Hematopoietic multipotent progenitor cell (in vitro differentiated cells): ENCODE results near the gene CCDC54. TPM values are rescaled to one million over a fixed set of nuclear protein-coding genes. Genes with fewer than 3 reads are reported as not detected.

ENCODE experiments used
- DNase-seq, 3 donors: peaks; one replicate each; pipeline ENCODE4 v3.0.0-alpha.2; 2011 to 2015; ENCODE audit warnings: low read depth in 2 of 3, low spot score in 2 of 3
- total RNA-seq: library from RNA; depleted of rRNA; stranded (reverse); fragments of >200 nt; gene quantifications from one replicate; pipeline ENCODE4 v1.2.3, GENCODE V29; 2012

The CCDC54 gene
- total RNA-seq, 1 donor = not detected

- no peak for DNase-seq
Observed at GRCh38 chr3:107387555-107387954, 10.3 kb downstream of the CCDC54 start.

- DNase-seq = no peak
Observed at GRCh38 chr3:107392549-107393165, 15.4 kb downstream of the CCDC54 start.

- no peak for DNase-seq
Observed at GRCh38 chr3:107394502-107394901, 17.3 kb downstream of the CCDC54 start.

- DNase-seq = no peak
Observed at GRCh38 chr3:107395066-107395465, 17.8 kb downstream of the CCDC54 start.

- DNase-seq = no peak
Observed at GRCh38 chr3:107401301-107401700, 24.1 kb downstream of the CCDC54 start.

- no peak for DNase-seq
Observed at GRCh38 chr3:107402214-107402613, 25.0 kb downstream of the CCDC54 start.

- DNase-seq = no peak
Observed at GRCh38 chr3:107404727-107405469, 27.7 kb downstream of the CCDC54 start.

- no peak for DNase-seq
Observed at GRCh38 chr3:107407355-107407754, 30.1 kb downstream of the CCDC54 start.

GRCh38 chr3:107408513-107408912 lies 31.3 kb downstream of the CCDC54 start:
- DNase-seq = no peak

- DNase-seq = peak in 1 of 3 donors; percentile 38
Observed at GRCh38 chr3:107409365-107409764, 32.1 kb downstream of the CCDC54 start.

- no peak for DNase-seq
Observed at GRCh38 chr3:107410606-107411005, 33.4 kb downstream of the CCDC54 start.

- no peak for DNase-seq
Observed at GRCh38 chr3:107411056-107411455, 33.8 kb downstream of the CCDC54 start.

GRCh38 chr3:107411779-107412178 lies 34.5 kb downstream of the CCDC54 start:
- DNase-seq = no peak

GRCh38 chr3:107412376-107412775 lies 35.1 kb downstream of the CCDC54 start:
- no peak for DNase-seq

- no peak for DNase-seq
Observed at GRCh38 chr3:107413264-107413663, 36.0 kb downstream of the CCDC54 start.

GRCh38 chr3:107414325-107414964 lies 37.2 kb downstream of the CCDC54 start:
- DNase-seq = no peak

GRCh38 chr3:107416138-107416537 lies 38.9 kb downstream of the CCDC54 start:
- no peak for DNase-seq

GRCh38 chr3:107416886-107417285 lies 39.6 kb downstream of the CCDC54 start:
- DNase-seq = no peak

GRCh38 chr3:107421170-107421792 lies 44.0 kb downstream of the CCDC54 start:
- DNase-seq = peak; percentile 14 to 86 (median 57)

GRCh38 chr3:107421881-107422280 lies 44.6 kb downstream of the CCDC54 start:
- no peak for DNase-seq

GRCh38 chr3:107425033-107425432 lies 47.8 kb downstream of the CCDC54 start:
- no peak for DNase-seq
